ENCODE data around the gene SVEP1. TPM values are rescaled to one million over a fixed set of nuclear protein-coding genes. Genes with fewer than 3 reads are reported as not detected.

SVEP1 gene
- total and polyA plus RNA-seq, 2 experiments from 2014 or later = 0.18 to 0.63 TPM

DNA sequence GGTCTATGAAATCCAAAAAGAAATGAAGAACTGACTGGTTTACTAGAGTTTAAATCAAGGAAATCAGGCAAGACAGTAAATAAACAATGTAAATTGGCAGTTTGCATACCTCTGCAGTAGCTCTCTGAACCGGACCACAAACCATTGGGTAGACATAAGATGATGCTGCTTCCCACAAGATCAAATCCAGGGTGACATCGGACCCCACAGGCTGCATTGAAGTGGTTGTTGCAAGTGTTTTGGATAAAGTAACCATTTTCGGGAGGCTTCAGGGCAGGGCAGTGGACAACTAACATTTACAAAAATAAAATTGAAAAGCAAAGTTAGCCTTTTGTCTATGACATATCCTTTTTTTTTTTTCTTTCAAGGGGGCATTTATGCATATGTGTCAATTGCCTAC lies 66.7 kb downstream of the SVEP1 start:
- no peak overlapping the region for H3K27ac ChIP-seq (ENCODE audit: low read depth)
- TF ChIP-seq EZH2phosphoT487 (IDR thresholded peaks at IDR 0.05; ENCODE audit: unreplicated experiment) (no peak), ZNF114 (CRISPR knock-in tag; IDR thresholded peaks at IDR 0.05) (no peak), ZNF331 (CRISPR knock-in tag; IDR thresholded peaks at IDR 0.05; ENCODE audit: low read depth) (no peak), POLR2AphosphoS5 (IDR thresholded peaks at IDR 0.05; ENCODE audit: low read depth) (no peak), STAT1 (IDR thresholded peaks at IDR 0.05; ENCODE audit: unreplicated experiment) (no peak)
- TF ChIP-seq, protein P1, sequence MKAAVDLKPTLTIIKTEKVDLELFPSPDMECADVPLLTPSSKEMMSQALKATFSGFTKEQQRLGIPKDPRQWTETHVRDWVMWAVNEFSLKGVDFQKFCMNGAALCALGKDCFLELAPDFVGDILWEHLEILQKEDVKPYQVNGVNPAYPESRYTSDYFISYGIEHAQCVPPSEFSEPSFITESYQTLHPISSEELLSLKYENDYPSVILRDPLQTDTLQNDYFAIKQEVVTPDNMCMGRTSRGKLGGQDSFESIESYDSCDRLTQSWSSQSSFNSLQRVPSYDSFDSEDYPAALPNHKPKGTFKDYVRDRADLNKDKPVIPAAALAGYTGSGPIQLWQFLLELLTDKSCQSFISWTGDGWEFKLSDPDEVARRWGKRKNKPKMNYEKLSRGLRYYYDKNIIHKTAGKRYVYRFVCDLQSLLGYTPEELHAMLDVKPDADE (IDR thresholded peaks at IDR 0.05) = no peak
- H3K9me2 ChIP-seq (ENCODE audit: insufficient read depth) = no peaks in the 10 kb centered on the region
- H2AFZ ChIP-seq = no peak overlapping the region
- DNase-seq (ENCODE audit: low spot score) = no peak
- no peaks in the 10 kb centered on the region for H4K20me1 ChIP-seq (replicated peaks; ENCODE audit: insufficient read depth)
- Mint-ChIP-seq H3K27me3 (ENCODE audit: insufficient read depth, low read depth, poor library complexity) (no peaks in the 10 kb centered on the region), H3K36me3 (ENCODE audit: low read depth) (no peaks in the 10 kb centered on the region), H3K4me3 (no peak overlapping the region), H3K9me3 (no peaks in the 10 kb centered on the region), H3K4me1 (no peaks in the 10 kb centered on the region), H3K27ac (no peak overlapping the region)
- no peak overlapping the region for H3K4me3 ChIP-seq
- no peaks in the 10 kb centered on the region for H3K27me3 ChIP-seq (ENCODE audit: insufficient read depth)
- no peaks in the 10 kb centered on the region for H3K79me2 ChIP-seq (replicated peaks; ENCODE audit: insufficient read depth)
- no peaks in the 10 kb centered on the region for H3K36me3 ChIP-seq (ENCODE audit: insufficient read depth)
- H3K4me2 ChIP-seq = no peak overlapping the region
- H3K4me1 ChIP-seq (ENCODE audit: insufficient read depth) = no peaks in the 10 kb centered on the region
- no peaks in the 10 kb centered on the region for H3F3A ChIP-seq (replicated peaks; ENCODE audit: low read depth)
- ATAC-seq = no peak

DNA sequence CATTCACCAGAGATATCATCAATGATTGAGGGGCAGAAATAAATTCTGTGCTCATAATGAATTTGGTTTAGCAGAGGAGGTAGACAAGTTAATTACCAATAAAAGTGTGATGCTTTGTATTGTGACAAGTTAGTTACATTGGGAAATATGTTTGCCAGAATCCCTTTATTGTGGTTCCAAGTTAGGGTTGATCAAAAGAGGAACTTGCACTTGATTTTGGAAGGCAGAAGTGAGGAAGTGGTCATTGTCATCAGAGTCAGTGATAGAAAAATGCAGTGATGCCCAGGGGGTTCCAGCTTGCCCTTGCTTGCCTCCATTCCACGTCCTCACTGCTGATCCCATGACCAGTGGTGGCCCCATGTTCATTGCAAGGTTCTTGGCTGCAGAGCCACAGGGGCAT lies 69.7 kb downstream of the SVEP1 start:
- no peak overlapping the region for H2AFZ ChIP-seq
- no peak overlapping the region for H3K4me3 Mint-ChIP-seq
- H3K9me2 ChIP-seq (ENCODE audit: insufficient read depth) = no peaks in the 10 kb centered on the region
- H3K27ac Mint-ChIP-seq = no peak overlapping the region
- no peaks in the 10 kb centered on the region for H3K79me2 ChIP-seq (replicated peaks; ENCODE audit: insufficient read depth)
- H3K36me3 Mint-ChIP-seq (ENCODE audit: low read depth) = no peaks in the 10 kb centered on the region
- H3K27me3 ChIP-seq (ENCODE audit: insufficient read depth) = no peaks in the 10 kb centered on the region
- H3K4me1 ChIP-seq (ENCODE audit: insufficient read depth) = no peaks in the 10 kb centered on the region
- H3K27me3 Mint-ChIP-seq (ENCODE audit: insufficient read depth, low read depth, poor library complexity) = no peaks in the 10 kb centered on the region
- H3F3A ChIP-seq (replicated peaks; ENCODE audit: low read depth) = no peaks in the 10 kb centered on the region
- ATAC-seq (no peak), DNase-seq (ENCODE audit: low spot score) (no peak)
- H3K9me3 Mint-ChIP-seq = no peaks in the 10 kb centered on the region
- no peak overlapping the region for H3K4me3 ChIP-seq
- H4K20me1 ChIP-seq (replicated peaks; ENCODE audit: insufficient read depth) = no peaks in the 10 kb centered on the region
- no peak overlapping the region for H3K4me2 ChIP-seq
- H3K4me1 Mint-ChIP-seq = no peaks in the 10 kb centered on the region
- no peak overlapping the region for H3K27ac ChIP-seq (ENCODE audit: low read depth)
- no peaks in the 10 kb centered on the region for H3K36me3 ChIP-seq (ENCODE audit: insufficient read depth)
- TF ChIP-seq ZNF114 (CRISPR knock-in tag; IDR thresholded peaks at IDR 0.05) (no peak), EZH2phosphoT487 (IDR thresholded peaks at IDR 0.05; ENCODE audit: unreplicated experiment) (no peak), STAT1 (IDR thresholded peaks at IDR 0.05; ENCODE audit: unreplicated experiment) (no peak), CREB1 (CRISPR knock-in tag; IDR thresholded peaks at IDR 0.05; ENCODE audit: low read depth) (no peak), POLR2AphosphoS5 (IDR thresholded peaks at IDR 0.05; ENCODE audit: low read depth) (no peak), NANOG (IDR thresholded peaks at IDR 0.05; ENCODE audit: borderline replicate concordance) (no peak), JUNB (IDR thresholded peaks at IDR 0.05; ENCODE audit: unreplicated experiment) (no peak), ZNF331 (CRISPR knock-in tag; IDR thresholded peaks at IDR 0.05; ENCODE audit: low read depth) (no peak), EZH2 (IDR thresholded peaks at IDR 0.05; ENCODE audit: low read depth, unreplicated experiment) (no peak)
- TF ChIP-seq, protein P2, sequence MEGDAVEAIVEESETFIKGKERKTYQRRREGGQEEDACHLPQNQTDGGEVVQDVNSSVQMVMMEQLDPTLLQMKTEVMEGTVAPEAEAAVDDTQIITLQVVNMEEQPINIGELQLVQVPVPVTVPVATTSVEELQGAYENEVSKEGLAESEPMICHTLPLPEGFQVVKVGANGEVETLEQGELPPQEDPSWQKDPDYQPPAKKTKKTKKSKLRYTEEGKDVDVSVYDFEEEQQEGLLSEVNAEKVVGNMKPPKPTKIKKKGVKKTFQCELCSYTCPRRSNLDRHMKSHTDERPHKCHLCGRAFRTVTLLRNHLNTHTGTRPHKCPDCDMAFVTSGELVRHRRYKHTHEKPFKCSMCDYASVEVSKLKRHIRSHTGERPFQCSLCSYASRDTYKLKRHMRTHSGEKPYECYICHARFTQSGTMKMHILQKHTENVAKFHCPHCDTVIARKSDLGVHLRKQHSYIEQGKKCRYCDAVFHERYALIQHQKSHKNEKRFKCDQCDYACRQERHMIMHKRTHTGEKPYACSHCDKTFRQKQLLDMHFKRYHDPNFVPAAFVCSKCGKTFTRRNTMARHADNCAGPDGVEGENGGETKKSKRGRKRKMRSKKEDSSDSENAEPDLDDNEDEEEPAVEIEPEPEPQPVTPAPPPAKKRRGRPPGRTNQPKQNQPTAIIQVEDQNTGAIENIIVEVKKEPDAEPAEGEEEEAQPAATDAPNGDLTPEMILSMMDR (conservative IDR thresholded peaks at IDR 0.05; ENCODE audit: low read depth in 2 of 2) = no peak
- TF ChIP-seq, protein P3, sequence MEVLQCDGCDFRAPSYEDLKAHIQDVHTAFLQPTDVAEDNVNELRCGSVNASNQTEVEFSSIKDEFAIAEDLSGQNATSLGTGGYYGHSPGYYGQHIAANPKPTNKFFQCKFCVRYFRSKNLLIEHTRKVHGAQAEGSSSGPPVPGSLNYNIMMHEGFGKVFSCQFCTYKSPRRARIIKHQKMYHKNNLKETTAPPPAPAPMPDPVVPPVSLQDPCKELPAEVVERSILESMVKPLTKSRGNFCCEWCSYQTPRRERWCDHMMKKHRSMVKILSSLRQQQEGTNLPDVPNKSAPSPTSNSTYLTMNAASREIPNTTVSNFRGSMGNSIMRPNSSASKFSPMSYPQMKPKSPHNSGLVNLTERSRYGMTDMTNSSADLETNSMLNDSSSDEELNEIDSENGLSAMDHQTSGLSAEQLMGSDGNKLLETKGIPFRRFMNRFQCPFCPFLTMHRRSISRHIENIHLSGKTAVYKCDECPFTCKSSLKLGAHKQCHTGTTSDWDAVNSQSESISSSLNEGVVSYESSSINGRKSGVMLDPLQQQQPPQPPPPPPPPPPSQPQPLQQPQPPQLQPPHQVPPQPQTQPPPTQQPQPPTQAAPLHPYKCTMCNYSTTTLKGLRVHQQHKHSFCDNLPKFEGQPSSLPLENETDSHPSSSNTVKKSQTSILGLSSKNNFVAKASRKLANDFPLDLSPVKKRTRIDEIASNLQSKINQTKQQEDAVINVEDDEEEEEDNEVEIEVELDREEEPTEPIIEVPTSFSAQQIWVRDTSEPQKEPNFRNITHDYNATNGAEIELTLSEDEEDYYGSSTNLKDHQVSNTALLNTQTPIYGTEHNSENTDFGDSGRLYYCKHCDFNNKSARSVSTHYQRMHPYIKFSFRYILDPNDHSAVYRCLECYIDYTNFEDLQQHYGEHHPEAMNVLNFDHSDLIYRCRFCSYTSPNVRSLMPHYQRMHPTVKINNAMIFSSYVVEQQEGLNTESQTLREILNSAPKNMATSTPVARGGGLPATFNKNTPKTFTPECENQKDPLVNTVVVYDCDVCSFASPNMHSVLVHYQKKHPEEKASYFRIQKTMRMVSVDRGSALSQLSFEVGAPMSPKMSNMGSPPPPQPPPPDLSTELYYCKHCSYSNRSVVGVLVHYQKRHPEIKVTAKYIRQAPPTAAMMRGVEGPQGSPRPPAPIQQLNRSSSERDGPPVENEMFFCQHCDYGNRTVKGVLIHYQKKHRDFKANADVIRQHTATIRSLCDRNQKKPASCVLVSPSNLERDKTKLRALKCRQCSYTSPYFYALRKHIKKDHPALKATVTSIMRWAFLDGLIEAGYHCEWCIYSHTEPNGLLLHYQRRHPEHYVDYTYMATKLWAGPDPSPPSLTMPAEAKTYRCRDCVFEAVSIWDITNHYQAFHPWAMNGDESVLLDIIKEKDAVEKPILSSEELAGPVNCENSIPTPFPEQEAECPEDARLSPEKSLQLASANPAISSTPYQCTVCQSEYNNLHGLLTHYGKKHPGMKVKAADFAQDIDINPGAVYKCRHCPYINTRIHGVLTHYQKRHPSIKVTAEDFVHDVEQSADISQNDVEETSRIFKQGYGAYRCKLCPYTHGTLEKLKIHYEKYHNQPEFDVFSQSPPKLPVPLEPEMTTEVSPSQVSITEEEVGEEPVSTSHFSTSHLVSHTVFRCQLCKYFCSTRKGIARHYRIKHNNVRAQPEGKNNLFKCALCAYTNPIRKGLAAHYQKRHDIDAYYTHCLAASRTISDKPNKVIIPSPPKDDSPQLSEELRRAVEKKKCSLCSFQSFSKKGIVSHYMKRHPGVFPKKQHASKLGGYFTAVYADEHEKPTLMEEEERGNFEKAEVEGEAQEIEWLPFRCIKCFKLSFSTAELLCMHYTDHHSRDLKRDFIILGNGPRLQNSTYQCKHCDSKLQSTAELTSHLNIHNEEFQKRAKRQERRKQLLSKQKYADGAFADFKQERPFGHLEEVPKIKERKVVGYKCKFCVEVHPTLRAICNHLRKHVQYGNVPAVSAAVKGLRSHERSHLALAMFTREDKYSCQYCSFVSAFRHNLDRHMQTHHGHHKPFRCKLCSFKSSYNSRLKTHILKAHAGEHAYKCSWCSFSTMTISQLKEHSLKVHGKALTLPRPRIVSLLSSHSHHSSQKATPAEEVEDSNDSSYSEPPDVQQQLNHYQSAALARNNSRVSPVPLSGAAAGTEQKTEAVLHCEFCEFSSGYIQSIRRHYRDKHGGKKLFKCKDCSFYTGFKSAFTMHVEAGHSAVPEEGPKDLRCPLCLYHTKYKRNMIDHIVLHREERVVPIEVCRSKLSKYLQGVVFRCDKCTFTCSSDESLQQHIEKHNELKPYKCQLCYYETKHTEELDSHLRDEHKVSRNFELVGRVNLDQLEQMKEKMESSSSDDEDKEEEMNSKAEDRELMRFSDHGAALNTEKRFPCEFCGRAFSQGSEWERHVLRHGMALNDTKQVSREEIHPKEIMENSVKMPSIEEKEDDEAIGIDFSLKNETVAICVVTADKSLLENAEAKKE (CRISPR knock-in tag; IDR thresholded peaks at IDR 0.05) = no peak
- TF ChIP-seq, protein P1 (IDR thresholded peaks at IDR 0.05) = no peak
